Bronchial epithelial cell (primary cell): ENCODE measurements around the gene DGKZ. TPM values are rescaled to one million over a fixed set of nuclear protein-coding genes. Genes with fewer than 3 reads are reported as not detected.

Experiments
- DNase-seq: peaks from one replicate; pipeline ENCODE4 v3.0.0-alpha.2; 2010; ENCODE audit warnings: low read depth
- FAIRE-seq: peaks from 2 replicates; lab custom pipeline; 2011; peaks lifted over from hg19 to GRCh38; lab: Jason Lieb, UNC
- H3K27me3 ChIP-seq: 2 replicates; pipeline ENCODE4 v1.5.1; 2011; ENCODE audit warnings: low read length; ENCODE audit not compliant: control insufficient read depth, insufficient read depth
- H3K36me3 ChIP-seq: 2 replicates; pipeline ENCODE4 v1.5.1; 2011; ENCODE audit warnings: low read length; ENCODE audit not compliant: control insufficient read depth, insufficient read depth
- H3K4me3 ChIP-seq: 2 replicates; pipeline ENCODE4 v1.5.1; 2011; ENCODE audit warnings: mild to moderate bottlenecking, low read depth, low read length, control low read depth
- CTCF ChIP-seq: IDR thresholded peaks from 2 replicates; pipeline ENCODE4 v1.5.1; 2011; ENCODE audit warnings: mild to moderate bottlenecking, moderate library complexity, low read length, control low read depth, inconsistent platforms; ENCODE audit not compliant: insufficient read depth, severe bottlenecking
- total RNA-seq: library from RNA; depleted of rRNA; stranded (reverse); fragments of >200 nt; gene quantifications from 2 replicates; pipeline ENCODE4 v1.2.1, GENCODE V29; 2014

Gene DGKZ
- total RNA-seq, 1 donor from 2014 or later, result 30.5 TPM

GRCh38 chr11:46304605-46305179 lies 42.6 kb upstream of the DGKZ start:
- FAIRE-seq (no peak), DNase-seq (no peak)
- Histone ChIP-seq H3K36me3 (no peaks in the 10 kb centered on the region), H3K27me3 (no peaks in the 10 kb centered on the region), H3K4me3 (no peak overlapping the region)
- TF ChIP-seq CTCF, result no peak

- Histone ChIP-seq H3K27me3 (no peaks in the 10 kb centered on the region), H3K4me3 (no peak overlapping the region), H3K36me3 (no peaks in the 10 kb centered on the region)
- FAIRE-seq (no peak), DNase-seq (peak; percentile 36)
- peak; percentile 10 for TF ChIP-seq CTCF
Measured at GRCh38 chr11:46305295-46305694, 42.0 kb upstream of the DGKZ start.

- H3K36me3 ChIP-seq, result no peaks in the 10 kb centered on the region
- no peak overlapping the region for H3K4me3 ChIP-seq
- DNase-seq (peak; percentile 21), FAIRE-seq (no peak)
- H3K27me3 ChIP-seq, result no peaks in the 10 kb centered on the region
- no peak for TF ChIP-seq CTCF
Measured at GRCh38 chr11:46306296-46306853, 40.9 kb upstream of the DGKZ start.

GRCh38 chr11:46307369-46307768 lies 39.9 kb upstream of the DGKZ start:
- H3K36me3 ChIP-seq, result no peaks in the 10 kb centered on the region
- FAIRE-seq, result no peak
- no peak for TF ChIP-seq CTCF
- H3K4me3 ChIP-seq, result no peak overlapping the region
- H3K27me3 ChIP-seq, result no peaks in the 10 kb centered on the region
- no peak for DNase-seq

GRCh38 chr11:46307785-46308341 lies 39.4 kb upstream of the DGKZ start:
- no peak for FAIRE-seq
- H3K36me3 ChIP-seq, result no peaks in the 10 kb centered on the region
- no peak for TF ChIP-seq CTCF
- no peak overlapping the region for H3K4me3 ChIP-seq
- H3K27me3 ChIP-seq, result no peaks in the 10 kb centered on the region
- no peak for DNase-seq
